HG02870 (cell line): Measurements from ENCODE around the gene FMO1.
A peak's percentile ranks its signal among the peaks of the same experiment; 100 is the strongest.
"Not testable (repeated sequence)": the region's sequence is repeated elsewhere in the genome, so short reads cannot be mapped to it uniquely, and the experiment has no call there.

ENCODE experiments used
- ATAC-seq: cut with Tn5 transposase; IDR thresholded peaks from one replicate; pipeline ENCODE4 v1.9.1; 2021; ENCODE audit warnings: mild to moderate bottlenecking, moderate library complexity; ENCODE audit not compliant: unreplicated experiment

Gene FMO1

DNA sequence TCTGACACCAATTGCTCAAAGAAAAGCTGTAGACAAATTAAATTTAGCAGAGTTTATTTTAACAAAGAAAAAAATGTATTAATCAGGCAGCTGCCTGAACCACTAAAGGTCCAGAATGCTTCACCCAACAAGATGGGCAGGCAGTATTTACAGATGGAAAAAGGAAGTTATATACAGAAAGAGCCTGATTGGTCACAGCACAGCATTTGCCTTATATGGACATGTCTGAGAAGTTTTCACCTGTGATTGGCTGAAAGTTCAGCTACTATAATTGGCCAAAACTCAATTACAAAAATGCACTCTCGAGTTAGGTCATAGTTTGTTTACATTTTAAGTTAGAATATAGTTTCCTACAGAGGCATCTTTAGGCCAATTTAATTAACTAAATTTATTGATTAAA is 15.1 kb upstream of the FMO1 start:
- no peak for ATAC-seq

DNA sequence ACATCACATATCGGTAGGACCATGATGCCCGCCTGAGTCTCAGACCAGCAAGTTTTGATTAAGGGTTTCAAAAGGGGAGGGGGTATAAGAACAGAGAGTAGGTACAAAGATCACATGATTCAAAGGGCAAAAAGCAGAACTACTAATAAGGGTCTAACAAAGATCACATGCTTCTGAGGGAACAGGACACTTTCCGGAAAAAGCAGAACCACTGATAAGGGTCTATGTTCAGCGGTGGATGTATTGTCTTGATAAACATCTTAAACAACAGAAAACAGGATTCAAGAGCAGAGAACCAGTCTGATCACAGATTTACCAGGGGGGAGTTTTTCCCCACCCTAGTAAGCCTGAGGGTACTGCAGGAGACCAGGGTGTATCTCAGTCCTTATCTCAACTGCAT is 12.1 kb upstream of the FMO1 start:
- not testable (repeated sequence) for ATAC-seq

DNA sequence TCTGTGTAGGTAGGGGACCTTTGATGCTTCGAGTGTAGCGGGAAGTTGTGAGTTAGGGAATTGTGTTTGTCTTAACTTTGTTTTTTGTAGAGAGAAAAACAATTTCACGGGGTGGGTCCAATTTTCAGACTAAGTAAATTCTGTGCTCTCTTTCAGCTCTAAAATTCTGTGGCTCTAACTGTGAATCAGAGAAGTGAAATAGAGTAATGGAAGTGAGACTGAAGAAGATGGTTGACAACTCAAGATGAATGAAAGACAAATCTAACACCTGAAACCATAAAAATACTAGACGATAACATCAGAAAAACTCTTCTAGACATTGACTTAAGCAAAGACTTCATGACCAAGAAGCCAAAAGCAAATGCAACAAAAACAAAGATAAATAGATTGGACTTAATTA is 4.4 kb upstream of the FMO1 start:
- no peak for ATAC-seq

DNA sequence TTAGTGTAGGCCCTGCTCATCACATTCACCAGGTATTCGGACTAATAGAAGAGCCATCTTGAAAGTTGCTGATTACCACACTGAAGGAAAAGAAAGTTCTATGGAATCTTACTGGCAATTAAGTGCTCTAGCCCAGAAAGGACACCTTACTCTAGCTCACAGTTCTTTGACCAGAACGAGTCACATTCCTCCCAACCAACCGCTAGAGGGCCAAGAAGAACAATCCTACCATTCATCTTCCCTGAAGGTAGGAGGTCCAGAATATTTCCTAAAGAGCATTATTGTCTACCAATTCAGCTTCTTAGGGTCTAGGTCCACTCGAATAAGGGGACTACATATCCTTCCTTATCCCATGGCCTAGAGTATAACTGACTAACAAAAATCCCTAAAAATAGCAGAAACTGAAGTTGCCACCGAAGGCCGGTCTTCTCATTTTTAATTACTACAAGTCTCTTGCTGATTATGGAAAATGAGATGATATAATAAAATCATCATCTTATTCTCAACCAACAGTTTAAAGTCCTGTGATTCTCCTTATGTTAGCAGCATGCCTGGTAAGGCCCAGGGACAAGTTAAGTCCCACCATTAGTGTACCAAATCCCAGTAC is 2.7 kb upstream of the FMO1 start:
- peak; percentile 92 for ATAC-seq

DNA sequence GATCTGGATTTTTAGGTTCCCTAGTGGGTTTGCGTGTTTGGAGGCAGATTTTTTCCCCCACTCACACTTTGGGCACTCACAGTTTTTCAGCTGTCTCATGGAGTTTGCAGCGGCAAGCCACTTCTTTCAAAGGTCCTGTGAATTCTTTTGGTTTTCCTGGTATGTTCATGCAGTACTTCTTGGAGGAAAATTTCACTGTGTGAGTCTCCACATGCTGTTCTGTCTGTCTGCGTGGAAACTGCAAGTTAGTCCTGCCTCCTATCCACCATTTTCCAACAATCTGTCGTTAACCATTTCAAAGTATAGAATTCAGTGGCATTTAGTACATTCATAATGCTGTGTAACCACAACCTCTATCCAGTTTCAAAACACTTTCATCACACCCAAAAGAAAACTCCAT is 793 bp upstream of the FMO1 start:
- no peak for ATAC-seq

DNA sequence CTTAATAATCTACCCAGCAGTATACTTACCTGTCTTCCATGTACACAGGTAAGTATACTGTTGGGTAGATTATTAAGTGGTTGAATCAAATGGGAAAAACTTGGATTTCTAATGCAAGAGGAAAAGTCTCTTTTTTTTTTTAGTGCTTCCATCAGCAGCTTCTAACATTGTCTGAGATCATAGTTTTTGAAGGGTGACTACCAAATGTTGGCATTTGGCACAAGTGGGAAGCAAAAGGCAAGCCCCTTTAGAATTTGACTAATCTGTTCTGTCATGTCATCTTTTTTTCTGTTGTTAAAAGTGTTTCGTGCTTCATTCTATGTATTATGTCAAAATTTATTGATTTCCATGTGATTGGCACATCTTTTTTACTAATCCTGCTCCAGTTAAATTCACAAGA is 547 bp downstream of the FMO1 start:
- no peak for ATAC-seq

DNA sequence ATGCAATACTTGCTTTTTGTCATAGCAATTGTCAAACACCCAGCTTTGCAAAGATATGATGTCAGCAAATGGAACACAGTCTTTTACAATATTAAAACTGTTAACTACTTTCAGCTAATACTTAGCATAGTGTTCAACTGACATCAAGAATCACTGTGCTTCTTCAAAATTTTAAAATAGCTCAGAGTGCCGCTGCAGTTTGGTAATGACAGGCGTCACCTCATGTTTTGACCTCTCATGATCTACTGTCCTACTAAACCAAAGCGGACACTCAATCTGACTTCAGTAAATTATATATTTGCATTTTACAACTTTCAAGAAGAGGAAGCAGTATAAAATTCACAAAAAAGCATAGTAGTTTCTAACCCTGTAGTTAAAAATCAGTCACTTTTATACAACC is 2.0 kb downstream of the FMO1 start:
- ATAC-seq: no peak

DNA sequence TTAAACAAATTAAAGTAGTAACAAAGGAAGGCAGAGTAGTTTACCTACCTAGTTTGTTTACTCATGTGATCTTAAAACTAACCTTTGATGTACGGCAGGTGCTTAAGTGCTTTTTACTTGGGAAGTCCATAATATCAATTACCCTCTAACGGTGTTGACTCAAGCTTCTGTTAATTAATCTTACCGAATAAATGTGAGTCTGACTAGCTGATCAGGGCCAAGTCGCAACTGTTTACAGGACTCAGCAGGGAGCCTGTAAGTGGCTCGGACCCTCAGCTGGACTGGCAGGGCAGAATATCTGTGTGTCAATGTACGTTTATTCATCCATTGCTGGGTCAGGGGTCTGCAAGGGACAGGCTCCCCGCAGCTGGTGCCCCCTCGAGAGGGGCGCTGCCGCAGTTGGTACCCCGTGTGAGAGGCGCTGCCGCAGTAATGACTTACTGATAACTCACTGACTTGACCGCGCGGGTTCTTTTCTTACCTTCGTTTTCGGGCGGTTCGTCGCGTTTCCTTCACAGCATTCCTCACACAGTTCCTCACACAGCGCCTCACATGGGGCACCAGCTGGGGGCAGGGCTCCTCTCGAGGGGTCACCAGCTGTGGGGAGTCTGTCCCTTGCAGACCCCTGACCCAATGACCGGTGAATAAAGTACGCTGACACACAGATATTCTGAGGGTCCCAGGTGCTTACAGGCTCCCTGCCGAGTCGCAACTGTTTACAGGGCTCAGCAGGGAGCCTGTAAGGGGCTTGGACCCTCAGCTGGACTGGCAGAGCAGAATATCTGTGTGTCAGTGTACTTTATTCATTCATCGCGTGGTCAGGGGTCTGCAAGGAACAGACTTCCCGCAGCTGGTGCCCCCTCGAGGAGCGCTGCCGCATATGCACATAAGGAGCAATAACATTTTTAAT is 3.0 kb downstream of the FMO1 start:
- peak; percentile 44 for ATAC-seq

DNA sequence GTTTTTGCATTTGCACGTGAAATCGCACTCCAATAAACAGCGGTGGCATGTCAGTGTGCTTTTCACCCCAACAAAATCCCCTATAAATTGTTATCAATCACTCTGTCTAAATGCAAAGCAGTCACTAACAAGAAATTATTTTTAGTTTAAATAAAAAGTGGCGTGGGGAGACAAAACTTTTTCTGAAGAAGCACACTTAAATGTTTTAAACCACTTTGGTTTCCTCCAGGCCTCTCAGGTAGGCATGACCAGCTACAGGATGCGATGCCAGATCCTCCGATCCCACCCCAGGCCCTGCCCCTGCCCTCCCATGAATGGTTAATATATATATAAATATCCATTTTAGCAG is 3.6 kb downstream of the FMO1 start:
- no peak for ATAC-seq

DNA sequence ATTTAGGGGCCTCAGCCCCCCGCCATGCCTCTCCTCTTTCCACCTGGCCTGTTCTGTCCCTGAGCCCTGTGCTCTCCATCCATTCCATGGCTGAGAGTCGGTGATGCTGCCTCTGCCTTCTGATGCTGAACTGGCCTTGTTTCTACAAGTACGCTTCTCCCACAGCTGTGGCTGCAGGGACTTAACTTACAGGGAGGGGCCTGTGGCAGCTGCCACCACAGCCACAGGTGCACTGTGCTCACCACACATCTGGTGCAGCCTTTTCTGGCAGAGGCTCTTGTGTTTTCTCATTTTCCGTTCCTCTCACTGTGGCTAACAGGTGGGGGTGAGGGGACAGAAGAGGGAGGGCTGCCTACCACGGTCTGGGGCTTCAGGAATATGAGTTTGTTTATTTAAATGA is 4.2 kb downstream of the FMO1 start:
- ATAC-seq: peak; percentile 92

DNA sequence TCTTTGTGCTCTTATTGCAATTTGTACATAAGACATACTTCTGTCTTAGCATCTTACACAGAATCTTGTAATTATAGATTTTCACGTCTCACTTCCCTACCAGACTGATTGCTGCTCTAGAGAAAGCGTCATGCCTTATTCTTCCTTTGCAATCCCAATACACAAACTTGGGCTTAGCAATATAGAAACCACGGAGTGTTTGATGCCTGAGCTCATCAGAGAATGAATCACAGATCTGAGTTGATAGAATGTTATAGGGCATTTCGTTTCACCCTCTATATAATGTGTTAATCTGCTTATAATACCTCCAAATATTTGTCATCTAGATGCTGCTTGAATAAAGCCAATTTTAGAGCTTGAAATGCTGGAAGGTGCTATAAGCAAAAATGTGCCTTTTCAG is 6.6 kb downstream of the FMO1 start:
- no peak for ATAC-seq

DNA sequence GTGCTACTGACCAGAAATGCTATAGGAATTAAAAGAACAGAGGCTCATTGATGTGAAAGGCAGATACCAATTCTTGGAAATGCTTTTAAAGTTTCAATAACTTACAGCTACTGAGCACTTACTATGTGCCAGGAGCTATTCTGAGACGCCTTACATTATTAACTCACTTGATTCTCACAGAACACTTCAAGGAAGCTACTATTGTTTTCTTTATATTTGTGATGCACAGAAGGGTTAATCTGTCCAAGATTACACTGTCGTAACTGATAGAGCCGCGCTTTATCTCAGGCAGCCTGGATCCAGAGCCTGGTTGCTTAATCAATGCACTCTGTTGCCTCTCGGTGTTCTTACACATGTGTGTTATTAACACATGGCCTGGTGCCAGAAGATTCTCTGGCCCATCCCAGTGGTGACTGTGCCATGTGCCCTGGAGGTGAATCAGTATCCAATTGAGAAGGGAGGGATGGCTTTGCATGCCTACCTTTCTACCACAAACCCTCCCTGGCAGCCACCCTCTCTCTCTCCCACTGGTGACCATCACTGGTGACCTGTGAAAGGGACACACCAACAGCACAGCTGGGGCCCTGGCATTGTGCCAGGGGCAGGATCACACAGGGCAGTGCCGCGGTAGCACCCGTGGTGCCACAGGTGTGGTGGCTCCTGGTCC is 8.8 kb downstream of the FMO1 start:
- ATAC-seq: no peak

DNA sequence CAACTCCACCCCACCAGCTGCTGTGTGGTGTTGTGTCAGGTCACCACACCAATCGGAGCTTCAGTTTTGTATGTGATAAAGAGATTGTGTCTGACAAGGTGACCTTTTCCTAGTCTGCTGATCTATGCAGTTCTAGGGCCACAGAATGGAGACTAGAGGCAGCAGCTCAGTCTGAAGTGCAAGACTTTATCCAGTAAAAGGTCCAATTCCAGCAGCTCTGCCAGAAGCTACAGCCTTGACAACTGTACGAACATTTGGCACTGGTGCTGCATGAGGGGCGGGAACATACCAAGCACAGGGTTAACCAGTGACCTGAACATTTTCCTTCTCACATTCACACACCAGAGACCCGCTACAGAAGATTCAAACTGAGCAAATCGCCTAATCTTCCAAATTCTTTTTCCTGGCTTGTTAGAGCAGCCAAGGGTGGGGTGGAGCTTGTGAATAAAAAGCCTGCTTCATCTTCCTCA is 9.3 kb downstream of the FMO1 start:
- ATAC-seq: no peak

DNA sequence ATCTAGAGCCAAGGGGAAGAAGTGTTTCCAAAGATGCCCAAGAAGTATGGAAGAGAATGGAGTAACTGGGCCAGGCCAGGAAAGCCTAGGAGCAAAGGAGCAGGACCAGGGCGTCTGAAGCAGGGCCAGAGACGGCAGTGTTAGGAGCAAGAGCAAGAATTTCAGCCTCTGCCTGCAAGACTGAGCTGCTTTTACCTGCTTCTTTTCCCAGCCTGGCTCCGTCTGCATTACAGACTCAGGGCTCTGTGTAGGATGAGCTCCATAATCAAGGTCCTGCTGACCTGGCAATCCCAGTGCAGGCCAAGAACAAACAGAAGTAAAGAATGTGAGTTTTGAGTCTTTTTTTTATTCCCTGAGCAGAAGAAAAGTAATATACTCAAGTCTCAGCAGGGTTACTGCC is 10.1 kb downstream of the FMO1 start:
- no peak for ATAC-seq

DNA sequence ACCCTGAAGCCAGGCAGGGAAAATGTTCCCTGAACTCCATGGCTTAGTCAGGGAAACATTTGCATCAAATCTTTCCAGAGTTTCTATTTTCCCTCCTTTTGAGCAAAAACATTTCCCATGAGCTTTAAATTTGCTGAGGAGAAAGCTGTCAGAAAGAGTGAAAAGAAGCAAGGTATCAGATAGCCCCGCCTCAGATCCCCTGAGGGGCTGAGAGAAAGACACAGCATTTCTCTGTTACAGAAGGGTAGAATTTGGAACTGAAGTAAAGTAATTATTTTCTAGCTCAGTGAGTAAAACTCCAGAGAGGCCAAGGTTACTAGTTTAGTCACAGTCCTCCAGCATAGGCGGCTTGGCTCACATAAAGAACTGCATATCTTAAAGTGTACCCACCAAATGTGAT is 10.6 kb downstream of the FMO1 start:
- no peak for ATAC-seq

DNA sequence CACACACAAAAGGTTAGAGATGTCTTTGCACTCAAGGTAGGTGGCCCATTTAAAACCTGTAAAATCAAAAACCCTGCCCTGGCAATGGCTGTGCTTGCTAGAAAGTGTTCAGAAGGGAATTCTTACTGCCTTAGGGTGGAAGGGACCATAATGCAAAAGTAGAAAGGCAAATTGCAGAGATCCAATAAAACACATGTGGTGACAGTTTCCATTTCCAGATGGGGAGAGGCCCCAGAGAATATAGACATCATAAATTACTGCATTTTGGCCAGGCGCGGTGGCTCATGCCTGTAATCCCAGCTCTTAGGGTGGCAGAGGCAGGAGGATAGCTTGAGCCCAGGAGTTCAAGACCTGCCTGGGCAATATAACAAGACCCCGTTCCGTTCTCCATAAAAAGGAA is 13.0 kb downstream of the FMO1 start:
- ATAC-seq: no peak

DNA sequence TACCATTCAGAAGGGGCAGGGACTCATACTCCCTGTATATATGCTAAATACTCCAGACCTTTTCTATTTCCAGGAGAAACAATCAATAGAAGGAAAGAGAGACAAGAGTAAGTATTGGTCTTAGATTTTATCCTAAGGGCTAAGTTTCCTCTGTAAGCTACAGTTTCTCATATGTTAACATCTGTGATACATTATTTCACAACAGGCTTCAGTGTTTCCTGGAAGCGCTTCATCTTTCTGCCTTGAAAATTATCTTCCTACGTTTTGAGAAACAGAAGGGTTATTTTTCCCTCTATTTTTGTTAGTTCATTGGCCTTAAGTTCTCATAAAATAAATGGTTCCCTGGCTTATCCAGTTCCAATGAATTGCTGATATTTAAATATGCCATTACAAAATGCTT is 15.6 kb downstream of the FMO1 start:
- no peak for ATAC-seq

DNA sequence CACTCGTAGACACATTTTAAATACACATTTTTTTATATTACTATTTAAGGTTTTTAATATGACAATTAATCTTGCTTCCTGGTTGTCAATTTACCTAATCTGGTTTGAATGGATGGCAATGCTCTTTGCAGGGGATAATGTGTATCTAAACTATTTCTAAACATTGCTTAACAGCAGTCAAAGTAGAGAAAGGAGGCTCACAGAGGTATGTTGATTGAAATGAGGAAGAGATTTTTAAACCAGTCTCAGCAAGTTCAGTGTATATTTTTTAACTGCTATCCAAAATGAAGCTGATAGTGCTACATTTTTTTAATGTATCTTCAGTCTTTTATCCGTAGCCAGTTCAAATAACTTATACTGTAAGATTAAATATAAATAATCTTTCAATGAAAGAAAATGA is 17.4 kb downstream of the FMO1 start:
- no peak for ATAC-seq

DNA sequence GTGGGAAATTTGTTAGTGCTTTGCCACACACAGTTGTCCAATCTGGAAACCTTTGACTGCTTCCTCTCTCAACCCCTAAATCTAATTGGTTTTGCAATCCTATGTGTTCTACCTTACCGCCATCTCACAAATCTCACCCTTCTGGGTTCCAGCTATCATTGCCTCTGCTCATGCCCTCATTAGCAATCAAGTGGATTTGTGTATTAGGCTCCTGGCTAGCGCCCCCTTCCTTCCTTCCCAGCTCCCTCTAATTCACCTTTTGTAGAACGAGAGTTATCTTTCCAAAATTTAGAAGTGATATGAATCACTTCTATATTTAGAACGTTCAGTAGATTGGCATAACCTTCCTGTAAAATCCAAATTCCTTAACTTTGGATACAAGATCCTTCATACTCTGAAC is 18.6 kb downstream of the FMO1 start:
- ATAC-seq: no peak

DNA sequence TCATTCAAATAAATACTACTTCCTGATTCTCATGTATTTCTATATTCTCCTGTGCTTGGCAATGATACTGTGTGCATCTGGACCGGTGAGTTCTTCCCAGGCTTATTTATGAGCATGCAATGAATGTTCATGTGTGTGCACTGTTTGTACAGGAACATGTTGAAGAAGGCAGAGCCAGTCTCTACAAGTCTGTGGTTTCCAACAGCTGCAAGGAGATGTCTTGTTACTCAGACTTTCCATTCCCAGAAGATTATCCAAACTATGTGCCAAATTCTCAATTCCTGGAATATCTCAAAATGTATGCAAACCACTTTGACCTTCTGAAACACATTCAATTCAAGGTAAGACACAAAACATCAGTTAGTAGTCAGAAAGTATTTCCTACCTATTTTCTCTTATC is 19.1 kb downstream of the FMO1 start:
- ATAC-seq: no peak

DNA sequence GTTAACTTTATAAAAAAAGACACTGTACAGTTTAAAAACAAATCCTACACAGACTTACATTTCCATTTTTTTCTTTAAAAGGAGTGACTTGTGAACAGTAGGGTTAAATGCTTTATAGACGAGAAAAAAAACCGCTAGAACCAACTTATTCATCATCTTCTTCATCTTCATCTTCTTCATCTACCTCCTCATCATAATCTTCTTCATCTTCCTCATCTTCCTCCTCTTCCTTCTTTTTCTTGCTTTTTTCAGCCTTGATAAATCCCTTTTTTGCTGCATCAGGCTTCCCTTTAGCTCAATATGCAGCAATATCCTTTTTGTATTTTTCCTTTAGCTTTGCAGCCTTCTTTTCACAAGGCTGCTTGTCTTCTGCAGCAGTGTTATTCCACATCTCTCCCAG is 22.5 kb downstream of the FMO1 start:
- no peak for ATAC-seq

DNA sequence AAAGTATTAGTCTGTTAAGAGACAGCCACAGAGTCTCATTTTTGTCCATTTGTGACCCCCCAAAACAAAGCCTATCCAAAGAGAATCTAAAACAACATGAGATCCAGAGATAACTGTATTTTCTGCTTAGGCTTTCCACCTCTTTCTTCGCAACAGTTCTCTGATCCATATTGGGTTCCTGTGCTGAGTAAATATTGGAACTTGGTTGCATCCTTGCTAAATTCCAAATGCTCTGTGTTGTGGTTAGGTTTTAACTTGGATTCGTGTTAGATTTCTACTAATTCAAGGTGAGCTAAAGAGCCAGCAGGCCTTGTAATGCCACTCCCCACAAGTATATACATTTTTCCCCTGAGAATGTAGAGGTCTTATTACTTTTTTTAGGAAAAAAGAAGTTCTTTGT is 29.2 kb downstream of the FMO1 start:
- no peak for ATAC-seq
